ENCODE data around the gene OR5B12.

- TF ChIP-seq, protein P1, sequence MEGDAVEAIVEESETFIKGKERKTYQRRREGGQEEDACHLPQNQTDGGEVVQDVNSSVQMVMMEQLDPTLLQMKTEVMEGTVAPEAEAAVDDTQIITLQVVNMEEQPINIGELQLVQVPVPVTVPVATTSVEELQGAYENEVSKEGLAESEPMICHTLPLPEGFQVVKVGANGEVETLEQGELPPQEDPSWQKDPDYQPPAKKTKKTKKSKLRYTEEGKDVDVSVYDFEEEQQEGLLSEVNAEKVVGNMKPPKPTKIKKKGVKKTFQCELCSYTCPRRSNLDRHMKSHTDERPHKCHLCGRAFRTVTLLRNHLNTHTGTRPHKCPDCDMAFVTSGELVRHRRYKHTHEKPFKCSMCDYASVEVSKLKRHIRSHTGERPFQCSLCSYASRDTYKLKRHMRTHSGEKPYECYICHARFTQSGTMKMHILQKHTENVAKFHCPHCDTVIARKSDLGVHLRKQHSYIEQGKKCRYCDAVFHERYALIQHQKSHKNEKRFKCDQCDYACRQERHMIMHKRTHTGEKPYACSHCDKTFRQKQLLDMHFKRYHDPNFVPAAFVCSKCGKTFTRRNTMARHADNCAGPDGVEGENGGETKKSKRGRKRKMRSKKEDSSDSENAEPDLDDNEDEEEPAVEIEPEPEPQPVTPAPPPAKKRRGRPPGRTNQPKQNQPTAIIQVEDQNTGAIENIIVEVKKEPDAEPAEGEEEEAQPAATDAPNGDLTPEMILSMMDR (IDR thresholded peaks at IDR 0.05 in 8 of 11, conservative IDR thresholded peaks at IDR 0.05 in 3 of 11), result no peak
- no peak for TF ChIP-seq POLR2A (IDR thresholded peaks at IDR 0.05)
Observed at GRCh38 chr11:58433638-58434203, 8.3 kb downstream of the OR5B12 start.
